Fibroblast of skin of scalp (primary cell): Measurements from ENCODE around the gene CDC45.

Experiments used
- DNase-seq: peaks from one replicate; pipeline ENCODE4 v3.0.0-alpha.2; 2013

Gene CDC45

DNA sequence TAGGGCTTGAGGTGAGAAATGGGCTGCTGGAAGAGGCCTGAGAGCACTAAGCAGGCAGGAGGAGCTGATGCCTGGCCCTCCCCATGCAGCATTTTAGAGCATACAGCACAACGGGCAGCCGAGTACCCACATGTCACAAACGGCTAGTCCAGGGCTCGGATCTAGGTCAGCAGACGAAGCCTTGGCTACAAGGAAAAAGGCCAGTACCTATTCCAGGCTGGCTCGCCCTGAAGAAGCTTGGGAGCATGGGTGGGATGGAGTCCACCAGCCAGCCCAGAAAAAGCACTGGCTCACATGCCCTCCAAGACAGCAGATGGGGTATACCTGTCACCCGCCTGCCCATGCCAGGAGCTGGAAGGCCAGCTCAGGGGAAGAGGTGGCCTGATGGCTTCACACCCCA lies 10.3 kb upstream of the CDC45 start:
- no peak for DNase-seq

- DNase-seq: no peak
Observed at GRCh38 chr22:19470010-19470409, 9.7 kb upstream of the CDC45 start.

- DNase-seq: no peak
Observed at GRCh38 chr22:19471572-19471971, 8.1 kb upstream of the CDC45 start.

DNA sequence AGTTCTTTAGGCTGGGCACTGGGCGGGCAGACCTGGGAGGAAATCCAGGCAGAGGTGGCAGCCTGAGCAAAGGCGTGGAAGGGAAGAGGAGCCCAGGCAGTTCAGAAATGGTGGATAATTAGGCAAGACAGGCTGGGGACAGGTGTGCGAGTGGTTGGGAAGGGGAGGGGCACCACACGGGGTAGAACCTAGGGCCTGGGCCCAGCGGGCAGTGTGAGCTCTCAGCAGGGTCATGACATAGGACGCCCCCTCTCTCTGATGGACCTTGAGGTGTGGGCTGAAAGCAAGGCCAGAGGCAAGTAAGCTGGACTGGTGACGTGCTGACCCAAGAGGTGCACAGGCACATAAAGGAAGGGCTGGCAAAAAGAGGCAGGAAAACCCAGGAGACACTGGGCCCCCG lies 7.5 kb upstream of the CDC45 start:
- DNase-seq: no peak

GRCh38 chr22:19473578-19473977 lies 6.1 kb upstream of the CDC45 start:
- DNase-seq: no peak

GRCh38 chr22:19476023-19476422 lies 3.7 kb upstream of the CDC45 start:
- no peak for DNase-seq

GRCh38 chr22:19477321-19478044 lies 2.2 kb upstream of the CDC45 start:
- peak; percentile 13 for DNase-seq

- DNase-seq: no peak
Observed at GRCh38 chr22:19478045-19478900, 1.4 kb upstream of the CDC45 start.

GRCh38 chr22:19478901-19479354 lies 792 bp upstream of the CDC45 start, which contains the start of gene UFD1:
TSS of gene UFD1 (minus strand) at chr22:19479193. CDS start at chr22:19479085, 108 bp downstream.
- peak; percentile 77 for DNase-seq

DNA sequence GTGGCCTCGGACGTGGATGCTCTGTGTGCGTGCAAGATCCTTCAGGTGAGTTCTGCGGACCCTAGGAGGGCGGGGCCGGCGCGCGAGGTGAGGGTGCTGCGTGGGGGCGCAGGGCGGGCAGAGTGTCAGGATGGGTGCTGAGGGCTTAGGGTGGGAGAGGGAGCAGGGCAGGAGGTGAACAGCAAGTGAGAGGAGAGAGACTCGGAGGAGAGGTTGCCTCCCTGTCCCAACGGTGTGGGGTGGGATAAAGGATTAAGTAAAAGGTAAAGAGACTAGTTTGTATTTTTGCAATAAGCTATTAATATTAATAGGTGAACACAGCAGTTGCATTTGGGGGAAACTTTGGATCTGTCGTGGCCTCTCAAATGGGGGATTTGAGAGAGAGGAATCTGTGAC lies 451 bp downstream of the CDC45 start:
- DNase-seq: no peak

DNA sequence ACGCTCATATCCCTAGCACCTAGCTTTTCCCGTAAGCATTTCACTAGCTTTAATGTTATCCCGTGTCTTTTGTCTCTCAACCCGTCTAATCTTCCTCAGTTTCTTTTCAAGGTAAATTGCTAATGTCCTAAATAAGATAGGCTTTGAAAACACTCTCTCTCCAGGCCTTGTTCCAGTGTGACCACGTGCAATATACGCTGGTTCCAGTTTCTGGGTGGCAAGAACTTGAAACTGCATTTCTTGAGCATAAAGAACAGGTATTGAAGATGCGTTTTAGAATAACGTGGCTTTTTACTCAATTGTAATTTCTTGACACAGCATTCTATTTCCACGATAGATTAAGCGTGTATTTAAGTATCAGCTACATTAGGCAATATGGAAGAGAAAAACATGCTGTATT lies 1.1 kb downstream of the CDC45 start:
- no peak for DNase-seq

DNA sequence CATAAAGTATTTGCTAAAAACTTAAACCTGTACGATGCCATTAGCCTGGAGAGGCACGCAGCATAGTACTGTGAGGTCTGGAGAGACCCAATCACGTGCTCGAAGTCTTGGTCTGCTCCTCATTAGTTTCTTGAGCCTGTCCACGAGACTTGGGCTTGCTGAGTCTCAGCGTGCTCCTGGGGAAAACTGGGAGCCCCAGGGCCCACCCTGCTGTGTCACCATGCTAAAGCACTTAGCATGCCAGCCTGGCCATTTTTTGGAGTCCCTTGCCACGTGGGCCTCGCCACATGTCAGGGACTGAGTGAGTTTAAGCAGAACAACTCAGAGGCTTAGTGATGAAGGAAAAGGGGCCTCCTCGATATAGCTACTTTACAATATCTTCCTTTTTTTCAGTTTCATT lies 2.6 kb downstream of the CDC45 start:
- DNase-seq: no peak

DNA sequence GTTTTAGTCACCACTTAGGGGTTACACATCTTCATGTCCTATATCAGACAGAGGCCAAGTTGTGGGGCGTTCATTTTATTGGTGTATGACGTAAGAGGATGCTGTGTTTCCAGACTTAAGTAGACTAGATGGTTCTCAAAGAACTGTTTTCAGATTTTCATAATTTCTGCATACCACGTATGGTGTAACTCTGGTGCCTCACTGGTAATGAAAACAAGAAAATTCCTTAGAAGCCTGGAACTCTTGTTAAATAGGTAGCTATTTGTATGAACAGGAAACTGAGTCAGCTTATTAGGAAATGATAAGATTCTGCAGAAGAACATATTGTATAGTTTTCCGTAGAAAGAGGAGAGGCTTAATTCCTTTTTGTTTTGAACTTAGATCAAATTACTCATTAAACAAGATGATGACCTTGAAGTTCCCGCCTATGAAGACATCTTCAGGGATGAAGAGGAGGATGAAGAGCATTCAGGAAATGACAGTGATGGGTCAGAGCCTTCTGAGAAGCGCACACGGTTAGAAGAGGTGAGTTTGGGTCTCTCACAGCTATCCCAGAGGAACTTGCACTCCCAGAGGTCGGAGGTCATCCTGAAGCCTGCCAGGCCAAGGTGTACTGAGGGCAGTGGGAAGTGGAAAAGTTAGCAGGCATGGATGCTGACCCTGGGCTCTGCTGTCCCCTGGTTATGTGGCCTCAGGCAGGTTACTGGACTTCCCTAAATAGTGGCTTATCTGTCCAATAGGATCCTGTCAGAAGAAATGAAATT lies 3.9 kb downstream of the CDC45 start:
- no peak for DNase-seq

- DNase-seq: no peak
Observed at GRCh38 chr22:19488285-19488684, 8.6 kb downstream of the CDC45 start.

DNA sequence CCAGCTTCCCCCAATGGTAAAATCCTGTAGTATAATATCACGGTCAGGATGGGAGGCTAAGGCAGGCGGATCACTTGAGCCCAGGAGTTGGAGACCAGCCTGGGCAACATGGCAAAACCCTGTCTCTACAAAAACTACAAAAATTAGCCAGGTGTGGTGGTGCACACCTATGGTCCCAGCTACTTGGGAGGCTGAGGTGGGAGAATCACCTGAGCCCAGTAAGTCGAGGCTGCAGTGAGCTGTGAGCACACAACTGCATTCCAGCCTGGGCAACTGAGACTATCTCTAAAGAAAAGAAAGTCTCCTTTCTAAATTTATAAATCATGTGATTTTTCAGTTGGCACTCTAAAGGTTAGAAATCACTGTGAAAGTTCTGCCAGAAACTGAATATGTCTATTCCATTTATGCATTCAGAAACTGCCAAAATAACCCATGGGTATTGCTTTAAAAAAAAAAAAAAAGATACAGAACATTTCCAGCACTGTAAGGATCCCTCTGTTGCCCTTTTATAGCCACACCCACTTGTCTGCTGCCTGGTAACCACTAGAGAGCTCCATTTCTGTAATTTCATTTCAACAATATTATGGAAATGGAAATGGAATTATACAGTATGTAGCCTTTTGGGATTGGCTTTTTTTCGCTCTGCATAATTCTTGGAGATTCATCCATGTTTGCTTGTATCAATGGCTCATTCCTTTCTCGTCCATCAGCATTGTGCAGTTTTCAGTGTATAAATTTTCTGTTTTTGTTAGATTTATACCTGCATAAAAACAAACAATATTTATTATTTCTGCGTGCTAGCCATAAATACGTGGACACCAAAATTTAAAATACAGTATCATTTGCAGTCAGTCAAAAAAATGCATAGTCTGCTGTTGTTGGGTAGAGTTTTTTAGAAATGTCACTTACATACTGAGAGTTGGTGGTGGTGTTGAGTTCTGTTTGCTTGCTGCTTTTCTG lies 9.4 kb downstream of the CDC45 start:
- DNase-seq: peak; percentile 19

GRCh38 chr22:19490628-19491230 lies 11.0 kb downstream of the CDC45 start:
- no peak for DNase-seq

GRCh38 chr22:19492504-19493174 lies 12.9 kb downstream of the CDC45 start:
- no peak for DNase-seq

DNA sequence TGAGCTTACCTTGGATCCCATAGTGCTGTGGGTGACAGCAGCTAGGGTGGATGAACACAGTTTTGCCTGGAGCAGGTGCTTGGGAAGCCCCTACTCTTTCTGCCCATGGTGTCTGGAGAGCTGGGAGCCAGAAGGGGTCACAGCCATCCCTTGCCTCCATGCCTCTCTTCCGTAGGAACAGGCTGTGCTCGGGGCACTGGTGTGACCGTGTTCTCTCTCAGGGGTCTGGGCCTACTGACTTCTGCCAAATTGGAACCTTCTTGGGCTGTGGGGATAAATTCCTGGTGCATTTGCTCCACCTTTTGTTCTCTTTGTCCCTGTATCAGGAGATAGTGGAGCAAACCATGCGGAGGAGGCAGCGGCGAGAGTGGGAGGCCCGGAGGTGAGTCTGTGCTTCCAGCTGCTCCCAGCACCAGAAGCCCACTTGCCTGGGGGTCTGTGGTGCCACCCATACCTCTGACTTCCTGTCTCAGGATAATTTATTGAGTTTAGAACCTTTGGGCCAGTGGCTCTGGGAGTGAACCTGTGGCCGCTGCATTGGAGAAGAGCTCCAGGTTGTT lies 14.4 kb downstream of the CDC45 start:
- DNase-seq: no peak

GRCh38 chr22:19494676-19495173 lies 15.0 kb downstream of the CDC45 start:
- DNase-seq: no peak
